ENCODE results near the gene VAV1.

VAV1 gene

GRCh38 chr19:6772028-6772865 lies at the start of gene VAV1:
Gene VAV1 (plus strand): TSS chr19:6772708. CDS start chr19:6772808, 100 bp downstream.
- DNase-seq: peak; percentile 75

- DNase-seq: no peak
These were observed 49.3 kb upstream of the VAV1 start for GRCh38 chr19:6723108-6723618.

GRCh38 chr19:6723738-6724137 lies 48.8 kb upstream of the VAV1 start:
- DNase-seq: no peak

- DNase-seq: no peak
These were observed 47.6 kb upstream of the VAV1 start for GRCh38 chr19:6724631-6725492.

GRCh38 chr19:6725513-6726231 lies 46.8 kb upstream of the VAV1 start:
- DNase-seq: no peak

GRCh38 chr19:6728346-6728745 lies 44.2 kb upstream of the VAV1 start:
- no peak for DNase-seq

- DNase-seq: no peak
These were observed 42.8 kb upstream of the VAV1 start for GRCh38 chr19:6729573-6730152.

GRCh38 chr19:6730153-6730804 lies 42.2 kb upstream of the VAV1 start:
- DNase-seq: no peak

- no peak for DNase-seq
These were observed 41.4 kb upstream of the VAV1 start for GRCh38 chr19:6730941-6731670.

- no peak for DNase-seq
These were observed 40.7 kb upstream of the VAV1 start for GRCh38 chr19:6731822-6732221.

- DNase-seq: no peak
These were observed 39.6 kb upstream of the VAV1 start for GRCh38 chr19:6732803-6733337.

GRCh38 chr19:6733338-6734095 lies 39.0 kb upstream of the VAV1 start:
- DNase-seq: no peak

- DNase-seq: no peak
These were observed 38.3 kb upstream of the VAV1 start for GRCh38 chr19:6734096-6734696.

GRCh38 chr19:6735181-6735911 lies 37.2 kb upstream of the VAV1 start:
- no peak for DNase-seq

GRCh38 chr19:6736169-6736916 lies 36.2 kb upstream of the VAV1 start:
- DNase-seq: peak; percentile 52

GRCh38 chr19:6736917-6737283 lies 35.6 kb upstream of the VAV1 start:
- no peak for DNase-seq

GRCh38 chr19:6737284-6737872 lies 35.1 kb upstream of the VAV1 start, which contains the start of gene GPR108:
Gene GPR108 (minus strand): TSS chr19:6737580. CDS start chr19:6737576, 4 bp downstream.
- peak; percentile 98 for DNase-seq
